ENCODE results near the gene ADD3. TPM values are rescaled to one million over a fixed set of nuclear protein-coding genes. Genes with fewer than 3 reads are reported as not detected.

The ADD3 gene
- total and polyA plus RNA-seq, 10 of the 15 experiments (the other 5 are each of a cell fraction or from before 2014, with no cell fraction given), result 27.3 to 129 (median 67.8) TPM

DNA sequence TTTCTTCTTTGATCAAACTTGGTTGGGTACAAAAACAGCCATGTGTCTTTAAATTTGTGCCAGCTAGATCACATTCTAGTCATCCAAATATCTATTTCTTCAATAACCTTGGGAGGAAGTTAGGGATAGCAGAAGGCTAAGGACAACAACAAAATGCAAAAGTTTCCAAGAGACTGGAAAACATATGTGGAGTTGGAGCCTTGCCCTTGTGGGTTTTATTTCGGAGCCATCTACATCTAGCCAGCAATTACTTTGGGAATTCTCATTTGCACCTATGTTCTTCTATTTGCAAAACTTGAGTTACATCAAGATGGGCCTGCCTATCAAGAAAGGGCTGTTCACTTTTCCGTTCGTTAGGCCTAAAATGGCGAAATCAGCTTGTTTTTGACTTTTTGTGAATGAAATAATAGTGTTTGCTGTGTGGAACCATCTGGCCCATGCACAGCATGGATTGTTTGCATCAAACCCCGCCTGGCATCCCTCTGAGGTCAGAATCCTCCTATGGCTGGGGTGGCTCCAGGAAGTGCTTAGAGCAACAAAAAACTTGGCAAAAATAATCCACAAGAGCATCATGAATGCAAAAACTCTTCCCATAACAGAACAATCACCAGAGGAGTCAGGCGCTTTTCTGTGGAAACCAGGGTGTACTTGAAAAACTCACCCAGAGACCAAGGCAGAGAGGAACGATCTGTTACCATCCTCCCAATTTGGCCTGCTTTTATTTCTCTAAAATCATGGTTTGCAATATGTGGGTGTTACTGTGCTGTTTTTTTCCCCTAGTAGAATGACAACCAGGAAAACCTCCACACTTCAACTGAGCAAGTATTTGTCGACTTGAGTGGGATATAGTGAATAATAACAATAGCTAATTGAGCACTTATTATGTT, 48.3 kb upstream of the ADD3 start:
- Histone ChIP-seq H3K27ac (ENCODE audit: control insufficient read depth, insufficient read depth) (no peak overlapping the region), H3K9ac (ENCODE audit: control insufficient read depth, insufficient read depth, low read length) (no peak overlapping the region), H3K9me3 (replicated peaks; ENCODE audit: control insufficient read depth, insufficient read depth, low read length) (no peaks in the 10 kb centered on the region), H3K4me3 (no peak overlapping the region), H3K27me3 (replicated peaks in 1 of 2; ENCODE audit: control insufficient read depth in 2 of 2, insufficient read depth in 2 of 2, low read length in 1 of 2) (no peaks in the 10 kb centered on the region; a peak in 1 of 4 replicates), H4K20me1 (ENCODE audit: control insufficient read depth, insufficient read depth) (no peaks in the 10 kb centered on the region), H3K36me3 (ENCODE audit: control insufficient read depth in 2 of 2, insufficient read depth in 2 of 2, low read length in 1 of 2) (no peaks in the 10 kb centered on the region), H2AFZ (ENCODE audit: control insufficient read depth, low read depth, low read length) (no peak overlapping the region), H3K4me1 (ENCODE audit: control insufficient read depth, insufficient read depth, low read length) (peaks cover 23% of the 10 kb centered on the region), H3K4me2 (ENCODE audit: control insufficient read depth, insufficient read depth) (no peak overlapping the region), H3K79me2 (ENCODE audit: control insufficient read depth, insufficient read depth, low read length) (no peaks in the 10 kb centered on the region)
- CTCF ChIA-PET, result interaction anchor here (3.4 kb wide), 1 partner anchor 76 kb away, joined by 34 read pairs; no protein-coding TSS in a partner anchor
- BruUV-seq (replicated peaks), result no TSS peak
- intact Hi-C loops (cut with micrococcal nuclease; ENCODE audit: unreplicated experiment) (loop anchor here (5.0 to 10.0 kb wide), 2 partner anchors 48 to 315 kb away; partner anchors contain the start of gene ADD3), in situ Hi-C loops (cut with MboI) (no loop called here)
- POLR2A ChIA-PET, result no interaction called here
- FAIRE-seq (no peak), DNase-seq (ENCODE audit: low read depth, low spot score) (no peak), ATAC-seq (no peak)
- no peak for TF ChIP-seq HCFC1 (IDR thresholded peaks at IDR 0.05; ENCODE audit: low read length)
- no peak for TF ChIP-seq MAX (IDR thresholded peaks at IDR 0.05; ENCODE audit: low read depth, low read length)
- TF ChIP-seq, protein P1, sequence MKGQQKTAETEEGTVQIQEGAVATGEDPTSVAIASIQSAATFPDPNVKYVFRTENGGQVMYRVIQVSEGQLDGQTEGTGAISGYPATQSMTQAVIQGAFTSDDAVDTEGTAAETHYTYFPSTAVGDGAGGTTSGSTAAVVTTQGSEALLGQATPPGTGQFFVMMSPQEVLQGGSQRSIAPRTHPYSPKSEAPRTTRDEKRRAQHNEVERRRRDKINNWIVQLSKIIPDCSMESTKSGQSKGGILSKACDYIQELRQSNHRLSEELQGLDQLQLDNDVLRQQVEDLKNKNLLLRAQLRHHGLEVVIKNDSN (IDR thresholded peaks at IDR 0.05; ENCODE audit: borderline replicate concordance, extremely low read length, insufficient read depth, low read depth, low read length), result no peak
- TF ChIP-seq ASH2L (IDR thresholded peaks at IDR 0.05; ENCODE audit: borderline replicate concordance, low read depth), result no peak
- no peak for TF ChIP-seq SREBF2 (IDR thresholded peaks at IDR 0.05; ENCODE audit: low read length)
- SMC1A ChIA-PET (ENCODE audit: uncharacterized antibody, unreplicated experiment), result no interaction called here
- WGBS (ENCODE audit: insufficient coverage, insufficient replicate concordance, low lambda C conversion rate, missing lambda C conversion rate), result 87% methylated on average over 8 of the region's 8 CpGs
- RAD21 ChIA-PET (ENCODE audit: unreplicated experiment), result interaction anchor here (0.8 kb wide), 1 partner anchor 33 kb away, joined by 5 read pairs; no protein-coding TSS in a partner anchor

All from GM12878 (cell line).